Loucy (cell line): ENCODE results near the gene TMEM132D.

Experiments
- EZH2phosphoT487 ChIP-seq: fragments of 200-600 bp; IDR thresholded peaks from 2 replicates; pipeline ENCODE4 v1.6.1; 2018; ENCODE audit warnings: antibody characterized with exemption, mild to moderate bottlenecking, moderate library complexity, borderline replicate concordance
- TF ChIP-seq, protein P1 (sequence below): fragments of 200-600 bp; sonication (generic); conservative IDR thresholded peaks from 2 replicates; pipeline ENCODE4 v1.5.1; 2014; ENCODE audit warnings: mild to moderate bottlenecking, antibody characterized with exemption, low read length

DNA sequence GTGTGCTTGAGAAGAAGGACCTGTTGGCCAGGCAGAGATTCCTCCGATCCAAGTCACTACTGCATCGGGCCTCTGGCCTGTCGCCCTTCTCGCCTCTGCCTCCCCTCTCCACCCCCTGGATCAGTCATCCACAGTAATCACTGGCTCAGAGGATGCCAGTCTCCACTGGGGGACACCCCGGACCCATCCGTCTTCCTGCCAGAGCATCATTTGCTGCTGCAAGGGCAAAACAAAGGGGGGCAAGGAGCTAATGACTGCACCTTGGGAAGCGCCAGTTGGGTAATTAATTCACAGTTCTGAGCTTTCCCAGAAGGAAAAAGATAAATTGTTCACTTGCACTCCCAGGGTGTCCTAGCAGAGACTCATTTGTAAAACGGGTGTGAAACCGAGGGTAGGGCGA is 835.1 kb downstream of the TMEM132D start:
- no peak for TF ChIP-seq EZH2phosphoT487
- TF ChIP-seq, protein P1, sequence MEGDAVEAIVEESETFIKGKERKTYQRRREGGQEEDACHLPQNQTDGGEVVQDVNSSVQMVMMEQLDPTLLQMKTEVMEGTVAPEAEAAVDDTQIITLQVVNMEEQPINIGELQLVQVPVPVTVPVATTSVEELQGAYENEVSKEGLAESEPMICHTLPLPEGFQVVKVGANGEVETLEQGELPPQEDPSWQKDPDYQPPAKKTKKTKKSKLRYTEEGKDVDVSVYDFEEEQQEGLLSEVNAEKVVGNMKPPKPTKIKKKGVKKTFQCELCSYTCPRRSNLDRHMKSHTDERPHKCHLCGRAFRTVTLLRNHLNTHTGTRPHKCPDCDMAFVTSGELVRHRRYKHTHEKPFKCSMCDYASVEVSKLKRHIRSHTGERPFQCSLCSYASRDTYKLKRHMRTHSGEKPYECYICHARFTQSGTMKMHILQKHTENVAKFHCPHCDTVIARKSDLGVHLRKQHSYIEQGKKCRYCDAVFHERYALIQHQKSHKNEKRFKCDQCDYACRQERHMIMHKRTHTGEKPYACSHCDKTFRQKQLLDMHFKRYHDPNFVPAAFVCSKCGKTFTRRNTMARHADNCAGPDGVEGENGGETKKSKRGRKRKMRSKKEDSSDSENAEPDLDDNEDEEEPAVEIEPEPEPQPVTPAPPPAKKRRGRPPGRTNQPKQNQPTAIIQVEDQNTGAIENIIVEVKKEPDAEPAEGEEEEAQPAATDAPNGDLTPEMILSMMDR, result no peak
